Panc1 (cell line): ENCODE results near the gene CDK19.

Experiments
- CTCF ChIP-seq: fragments of 450-650 bp; IDR thresholded peaks from 2 replicates; pipeline ENCODE4 v1.5.1; 2017; ENCODE audit warnings: mild to moderate bottlenecking
- POLR2AphosphoS5 ChIP-seq: IDR thresholded peaks from 2 replicates; pipeline ENCODE4 v1.6.1; 2012; ENCODE audit warnings: mild to moderate bottlenecking, low read depth, low read length, moderate library complexity
- SIN3A ChIP-seq: IDR thresholded peaks from 2 replicates; pipeline ENCODE4 v1.6.1; 2012; ENCODE audit warnings: low read depth, mild to moderate bottlenecking, low read length, moderate library complexity, borderline replicate concordance; ENCODE audit not compliant: insufficient read depth
- TF ChIP-seq, protein P1 (sequence below), 2 experiments: IDR thresholded peaks; 2 replicates each; pipeline ENCODE4 v1.6.1; 2011 to 2012; ENCODE audit warnings: low read depth in 2 of 2, control low read depth in 1 of 2, low read length in 1 of 2, mild to moderate bottlenecking in 1 of 2, moderate library complexity in 1 of 2; ENCODE audit not compliant: insufficient read depth in 1 of 2

DNA sequence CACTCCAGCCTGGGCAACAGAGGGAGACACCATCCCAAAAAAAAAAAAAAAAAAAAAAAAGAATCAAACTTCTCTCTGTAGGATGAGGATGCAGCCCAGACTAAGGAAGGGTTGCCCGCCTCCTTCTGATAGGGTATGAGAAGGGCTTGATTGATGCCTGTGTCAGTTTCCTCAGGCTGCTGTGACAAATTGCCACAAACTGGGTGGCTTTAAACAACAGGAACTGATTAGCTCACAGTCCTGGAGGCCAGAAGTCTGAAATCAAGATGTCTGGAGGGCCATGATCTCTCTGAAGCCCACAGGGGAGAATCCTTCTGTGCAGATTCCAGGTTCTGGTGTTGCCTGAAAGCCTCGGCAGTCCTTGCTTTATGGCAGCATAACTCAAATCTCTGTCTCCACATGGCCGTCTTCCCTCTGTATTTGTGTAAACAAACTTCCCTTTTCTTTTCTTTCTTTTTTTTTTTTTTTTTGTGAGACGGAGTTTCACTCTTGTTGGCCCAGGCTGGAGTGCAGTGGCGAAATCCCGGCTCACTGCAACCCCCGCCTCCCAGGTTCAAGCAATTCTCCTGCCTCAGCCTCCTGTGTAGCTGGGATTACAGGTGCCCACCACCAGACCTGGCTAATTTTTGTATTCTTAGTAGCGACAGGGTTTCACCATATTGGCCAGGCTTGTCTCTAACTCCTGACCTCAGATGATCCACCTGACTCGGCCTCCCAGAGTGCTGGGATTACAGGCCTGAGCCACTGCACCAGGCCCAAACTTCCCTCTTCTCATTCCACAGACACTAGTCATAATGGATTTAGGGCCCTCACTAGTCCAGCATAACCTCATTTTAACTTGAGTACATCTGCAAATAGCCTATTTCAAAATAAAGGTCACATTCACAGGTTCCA, 11.2 kb upstream of the CDK19 start:
- no peak for TF ChIP-seq CTCF
- TF ChIP-seq, protein P1, sequence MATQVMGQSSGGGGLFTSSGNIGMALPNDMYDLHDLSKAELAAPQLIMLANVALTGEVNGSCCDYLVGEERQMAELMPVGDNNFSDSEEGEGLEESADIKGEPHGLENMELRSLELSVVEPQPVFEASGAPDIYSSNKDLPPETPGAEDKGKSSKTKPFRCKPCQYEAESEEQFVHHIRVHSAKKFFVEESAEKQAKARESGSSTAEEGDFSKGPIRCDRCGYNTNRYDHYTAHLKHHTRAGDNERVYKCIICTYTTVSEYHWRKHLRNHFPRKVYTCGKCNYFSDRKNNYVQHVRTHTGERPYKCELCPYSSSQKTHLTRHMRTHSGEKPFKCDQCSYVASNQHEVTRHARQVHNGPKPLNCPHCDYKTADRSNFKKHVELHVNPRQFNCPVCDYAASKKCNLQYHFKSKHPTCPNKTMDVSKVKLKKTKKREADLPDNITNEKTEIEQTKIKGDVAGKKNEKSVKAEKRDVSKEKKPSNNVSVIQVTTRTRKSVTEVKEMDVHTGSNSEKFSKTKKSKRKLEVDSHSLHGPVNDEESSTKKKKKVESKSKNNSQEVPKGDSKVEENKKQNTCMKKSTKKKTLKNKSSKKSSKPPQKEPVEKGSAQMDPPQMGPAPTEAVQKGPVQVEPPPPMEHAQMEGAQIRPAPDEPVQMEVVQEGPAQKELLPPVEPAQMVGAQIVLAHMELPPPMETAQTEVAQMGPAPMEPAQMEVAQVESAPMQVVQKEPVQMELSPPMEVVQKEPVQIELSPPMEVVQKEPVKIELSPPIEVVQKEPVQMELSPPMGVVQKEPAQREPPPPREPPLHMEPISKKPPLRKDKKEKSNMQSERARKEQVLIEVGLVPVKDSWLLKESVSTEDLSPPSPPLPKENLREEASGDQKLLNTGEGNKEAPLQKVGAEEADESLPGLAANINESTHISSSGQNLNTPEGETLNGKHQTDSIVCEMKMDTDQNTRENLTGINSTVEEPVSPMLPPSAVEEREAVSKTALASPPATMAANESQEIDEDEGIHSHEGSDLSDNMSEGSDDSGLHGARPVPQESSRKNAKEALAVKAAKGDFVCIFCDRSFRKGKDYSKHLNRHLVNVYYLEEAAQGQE (IDR thresholded peaks at IDR 0.05; ENCODE audit: insufficient read depth in 1 of 2, low read depth in 2 of 2, low read length in 1 of 2), result no peak
- no peak for TF ChIP-seq SIN3A
- no peak for TF ChIP-seq POLR2AphosphoS5
